Measurements from ENCODE around the gene ADORA3. TPM values are rescaled to one million over a fixed set of nuclear protein-coding genes. Genes with fewer than 3 reads are reported as not detected.

The ADORA3 gene
- polyA plus RNA-seq, 6 donors from 2014 or later = 0.23 to 0.39 TPM; not detected in 4

- Mint-ChIP-seq H3K27ac (no peak overlapping the region), H3K4me3 (no peak overlapping the region), H3K9me3 (no peaks in the 10 kb centered on the region), H3K27me3 (no peaks in the 10 kb centered on the region), H3K4me1 (peaks cover 2 to 13% (median 10%) of the 10 kb centered on the region in 3 donors), H3K36me3 (peaks cover 21 to 24% of the 10 kb centered on the region in 2 donors)
- DNase-seq = no peak
- ATAC-seq (ENCODE audit: low read depth in 2 of 2) = no peak
These were observed 37.7 kb downstream of the ADORA3 start for GRCh38 chr1:111465754-111466153.

DNA sequence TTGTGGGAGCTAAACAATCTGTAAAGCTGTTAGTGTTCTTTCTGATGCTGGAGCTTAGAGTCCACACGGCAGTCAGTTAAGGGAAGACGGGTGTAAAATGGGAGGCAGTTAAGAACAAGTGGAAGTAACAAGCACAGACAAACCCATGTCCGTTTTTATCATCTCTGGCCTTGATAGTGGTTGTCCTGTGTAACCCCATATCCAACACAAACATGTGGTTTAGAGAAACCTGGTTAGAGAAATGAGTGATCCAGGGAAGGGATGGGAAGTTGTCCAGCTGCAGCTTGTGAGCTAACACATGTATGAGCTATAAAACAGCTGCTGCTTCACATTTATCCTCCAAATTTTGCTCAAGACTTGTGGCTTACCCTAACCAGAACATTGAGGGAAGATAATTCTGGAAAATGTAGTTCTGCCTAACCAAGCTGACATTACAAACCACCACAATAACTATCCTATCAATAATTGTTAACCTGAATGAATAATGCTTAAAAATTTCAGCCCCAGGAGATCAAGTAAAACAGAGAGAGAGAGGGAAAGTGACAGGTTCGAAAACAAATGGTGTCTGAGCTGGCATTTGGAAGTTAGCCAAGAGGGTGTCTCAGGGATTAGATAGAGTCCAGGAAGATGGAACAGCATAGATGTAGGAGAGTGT, 40.3 kb downstream of the ADORA3 start:
- no peak overlapping the region for H3K4me3 Mint-ChIP-seq
- no peak for DNase-seq
- no peaks in the 10 kb centered on the region for H3K9me3 Mint-ChIP-seq
- no peak for ATAC-seq (ENCODE audit: low read depth in 2 of 2)
- peak overlapping the region in 5 of 6 donors; percentile 1 to 81 (median 48) for H3K27ac Mint-ChIP-seq
- no peaks in the 10 kb centered on the region for H3K27me3 Mint-ChIP-seq
- peaks cover 27 to 29% of the 10 kb centered on the region in 2 donors for H3K36me3 Mint-ChIP-seq
- H3K4me1 Mint-ChIP-seq = peaks cover 2 to 16% (median 10%) of the 10 kb centered on the region in 3 donors

- H3K27ac Mint-ChIP-seq = peak overlapping the region in 4 of 6 donors; percentile 19 to 81 (median 60)
- H3K36me3 Mint-ChIP-seq = peaks cover 33% of the 10 kb centered on the region in 2 donors
These were observed 40.9 kb downstream of the ADORA3 start for GRCh38 chr1:111462370-111463028.

GRCh38 chr1:111461765-111462164, 41.7 kb downstream of the ADORA3 start:
- Mint-ChIP-seq H3K4me1 (peaks cover 7 to 19% (median 10%) of the 10 kb centered on the region in 3 donors), H3K9me3 (no peaks in the 10 kb centered on the region), H3K4me3 (no peak overlapping the region), H3K27ac (no peak overlapping the region), H3K27me3 (no peaks in the 10 kb centered on the region), H3K36me3 (peaks cover 33 to 39% of the 10 kb centered on the region in 2 donors)
- no peak for ATAC-seq (ENCODE audit: low read depth in 2 of 2)
- DNase-seq = no peak

More at GRCh38 chr1:111462370-111463028, 40.9 kb downstream of the ADORA3 start:
- H3K4me1 Mint-ChIP-seq = peaks cover 2 to 19% (median 10%) of the 10 kb centered on the region in 3 donors
- no peaks in the 10 kb centered on the region for H3K9me3 Mint-ChIP-seq
- no peak for DNase-seq
- no peak for ATAC-seq (ENCODE audit: low read depth in 2 of 2)
- H3K27me3 Mint-ChIP-seq = no peaks in the 10 kb centered on the region
- H3K4me3 Mint-ChIP-seq = no peak overlapping the region

GRCh38 chr1:111455642-111456031, 47.8 kb downstream of the ADORA3 start:
- Mint-ChIP-seq H3K4me1 (peaks cover 27 to 59% (median 55%) of the 10 kb centered on the region in 3 donors), H3K27me3 (no peaks in the 10 kb centered on the region), H3K36me3 (peaks cover 18 to 21% of the 10 kb centered on the region in 2 donors), H3K9me3 (no peaks in the 10 kb centered on the region), H3K4me3 (peak overlapping the region in 3 of 8 donors; percentile 14 to 60 (median 44)), H3K27ac (peak overlapping the region in 5 of 6 donors; percentile 15 to 90 (median 66))
- no peak for DNase-seq
- peak; percentile 54 to 55 for ATAC-seq (ENCODE audit: low read depth in 2 of 2)

DNA sequence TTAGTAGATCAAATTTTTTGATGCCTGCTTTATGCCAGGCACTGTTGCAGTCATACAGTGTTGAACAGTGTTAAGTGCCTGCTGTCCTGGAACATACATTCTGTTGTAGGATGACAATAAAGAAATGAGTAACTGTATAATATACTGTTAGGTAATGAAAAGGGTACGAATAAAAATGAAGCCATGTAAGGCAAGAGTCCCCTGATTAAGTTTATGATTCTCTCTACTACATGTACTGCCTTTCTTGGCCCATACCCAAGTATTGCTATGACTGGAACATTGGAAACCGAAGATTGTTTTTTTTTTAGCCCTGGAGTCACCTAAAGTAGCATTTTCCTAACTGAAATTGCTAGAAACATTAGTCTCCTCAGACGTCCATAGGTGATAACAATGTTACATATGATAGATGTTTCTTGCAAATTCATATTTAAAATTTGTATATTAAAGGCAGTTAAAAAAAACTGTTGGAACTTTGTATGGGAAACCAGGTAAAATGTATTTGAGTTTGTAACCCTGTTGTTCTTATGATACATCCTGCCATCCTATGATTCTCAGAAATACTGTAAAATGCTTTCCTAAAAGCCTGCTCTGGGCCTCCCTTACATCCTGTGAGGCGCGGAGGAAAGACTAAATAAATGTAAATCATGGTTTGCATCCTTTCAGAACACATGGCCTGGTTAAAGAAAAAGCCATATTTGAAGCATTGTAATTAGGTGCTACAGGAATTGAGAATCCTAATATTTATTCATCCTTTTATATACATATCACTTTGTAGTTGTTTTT, 48.4 kb downstream of the ADORA3 start:
- no peaks in the 10 kb centered on the region for H3K9me3 Mint-ChIP-seq
- peaks cover 28 to 65% (median 59%) of the 10 kb centered on the region in 3 donors for H3K4me1 Mint-ChIP-seq
- H3K36me3 Mint-ChIP-seq = peaks cover 18 to 22% of the 10 kb centered on the region in 2 donors
- ATAC-seq (ENCODE audit: low read depth in 2 of 2) (no peak), DNase-seq (no peak)
- H3K4me3 Mint-ChIP-seq = peak overlapping the region in 3 of 8 donors; percentile 14 to 60 (median 44)
- H3K27me3 Mint-ChIP-seq = no peaks in the 10 kb centered on the region
- peak overlapping the region in 4 of 6 donors; percentile 29 to 90 (median 75) for H3K27ac Mint-ChIP-seq

DNA sequence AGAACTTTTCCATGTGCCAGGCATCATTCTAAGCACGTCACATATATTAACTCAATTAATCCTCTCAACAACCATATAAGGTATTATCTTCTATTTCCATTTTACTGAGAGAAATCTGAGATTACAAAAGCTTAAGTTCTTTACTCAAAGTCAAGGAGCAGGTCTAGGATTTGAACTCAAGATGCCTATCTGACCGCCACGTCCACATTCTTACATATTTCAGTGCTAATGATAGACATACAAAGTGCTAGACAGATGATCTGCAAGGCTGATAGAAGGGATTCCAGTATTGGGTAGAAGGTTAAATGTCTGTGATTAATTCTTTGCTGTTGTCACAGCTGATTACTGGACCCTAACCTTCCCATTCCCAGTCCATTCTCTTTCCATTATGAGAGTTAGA, 49.7 kb downstream of the ADORA3 start:
- ATAC-seq (ENCODE audit: low read depth in 2 of 2) (no peak), DNase-seq (no peak)
- Mint-ChIP-seq H3K36me3 (peaks cover 17 to 29% of the 10 kb centered on the region in 2 donors), H3K4me3 (peak overlapping the region in 1 of 8 donors; percentile 41), H3K9me3 (peaks cover 0 to 2% (median 0%) of the 10 kb centered on the region in 7 donors), H3K4me1 (peaks cover 40 to 76% (median 72%) of the 10 kb centered on the region in 3 donors), H3K27me3 (no peaks in the 10 kb centered on the region), H3K27ac (peak overlapping the region in 3 of 6 donors; percentile 22 to 78 (median 56))

GRCh38 chr1:111452581-111452980, 50.9 kb downstream of the ADORA3 start:
- H3K27ac Mint-ChIP-seq = peak overlapping the region in 2 of 6 donors; percentile 32 to 41
- peaks cover 0 to 2% (median 0%) of the 10 kb centered on the region in 7 donors for H3K9me3 Mint-ChIP-seq
- H3K27me3 Mint-ChIP-seq = no peaks in the 10 kb centered on the region
- no peak for DNase-seq
- H3K36me3 Mint-ChIP-seq = peaks cover 12 to 21% of the 10 kb centered on the region in 2 donors
- peaks cover 47 to 87% (median 78%) of the 10 kb centered on the region in 3 donors for H3K4me1 Mint-ChIP-seq
- no peak for ATAC-seq (ENCODE audit: low read depth in 2 of 2)
- H3K4me3 Mint-ChIP-seq = peak overlapping the region in 1 of 8 donors; percentile 47

DNA sequence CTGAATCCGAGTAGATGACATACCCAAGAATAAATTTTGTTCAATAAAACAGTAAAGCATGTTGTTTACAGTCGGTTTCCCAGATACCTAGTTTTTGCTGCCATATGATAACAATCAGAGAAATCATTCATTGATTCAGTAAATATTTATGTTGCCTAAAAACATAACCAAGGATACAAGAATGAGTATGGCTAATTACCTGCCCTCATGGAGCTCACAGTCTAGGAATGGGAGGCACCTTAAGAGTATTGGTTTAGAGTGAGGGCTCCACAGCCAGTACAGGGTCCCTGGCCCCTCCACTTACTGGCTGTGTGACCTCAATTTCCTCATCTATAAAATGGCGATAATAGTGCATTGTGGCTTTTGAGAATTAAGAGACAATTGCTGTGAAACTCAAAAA, 53.2 kb downstream of the ADORA3 start:
- no peak for DNase-seq
- Mint-ChIP-seq H3K36me3 (peaks cover 5 to 21% of the 10 kb centered on the region in 2 donors), H3K9me3 (peaks cover 0 to 2% (median 0%) of the 10 kb centered on the region in 7 donors)

GRCh38 chr1:111449703-111450017, 53.8 kb downstream of the ADORA3 start:
- Mint-ChIP-seq H3K9me3 (peaks cover 0 to 2% (median 0%) of the 10 kb centered on the region in 7 donors), H3K27me3 (no peaks in the 10 kb centered on the region), H3K4me1 (peaks cover 45 to 85% (median 80%) of the 10 kb centered on the region in 3 donors), H3K4me3 (peak overlapping the region; percentile 97 to 100 (median 100)), H3K27ac (peak overlapping the region; percentile 87 to 100 (median 99)), H3K36me3 (peaks cover 5 to 21% of the 10 kb centered on the region in 2 donors)
- peak in 1 of 2 donors; percentile 0 for ATAC-seq (ENCODE audit: low read depth in 2 of 2)
- no peak for DNase-seq

More for the DNA sequence above, 53.2 kb downstream of the ADORA3 start:
- Mint-ChIP-seq H3K27ac (peak overlapping the region in 5 of 6 donors; percentile 87 to 100 (median 99)), H3K4me1 (peaks cover 45 to 88% (median 85%) of the 10 kb centered on the region in 3 donors), H3K4me3 (peak overlapping the region; percentile 97 to 100 (median 100)), H3K27me3 (no peaks in the 10 kb centered on the region)
- no peak for ATAC-seq (ENCODE audit: low read depth in 2 of 2)
